GDM1 (cell line): ENCODE data around the gene ADCY1.

Experiments
- DNase-seq: peaks from one replicate; lab custom pipeline; 2025; lab: John Stamatoyannopoulos, UW

Gene ADCY1

DNA sequence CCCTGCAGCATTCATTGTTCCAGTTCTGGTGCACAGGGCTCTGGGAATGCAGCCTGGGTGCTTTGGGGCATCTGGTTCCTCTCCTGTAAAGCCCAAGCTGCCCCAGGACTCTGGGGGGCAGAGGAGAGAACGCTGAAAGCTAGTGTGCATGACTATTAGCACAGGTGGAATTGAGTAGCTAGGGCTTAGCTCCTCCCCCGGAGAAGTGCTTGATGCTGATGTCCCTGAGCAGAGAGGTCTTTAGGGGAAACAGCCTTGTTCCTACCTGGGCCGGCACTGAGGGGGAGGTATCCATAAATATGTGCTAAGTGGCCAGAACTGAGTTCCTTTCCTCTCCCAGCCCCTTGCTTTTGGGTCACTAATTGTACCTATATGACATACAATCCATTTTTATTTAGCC, 3.9 kb downstream of the ADCY1 start:
- DNase-seq, result no peak

- DNase-seq, result no peak
Measured at GRCh38 chr7:45578467-45578866, 4.3 kb downstream of the ADCY1 start.

DNA sequence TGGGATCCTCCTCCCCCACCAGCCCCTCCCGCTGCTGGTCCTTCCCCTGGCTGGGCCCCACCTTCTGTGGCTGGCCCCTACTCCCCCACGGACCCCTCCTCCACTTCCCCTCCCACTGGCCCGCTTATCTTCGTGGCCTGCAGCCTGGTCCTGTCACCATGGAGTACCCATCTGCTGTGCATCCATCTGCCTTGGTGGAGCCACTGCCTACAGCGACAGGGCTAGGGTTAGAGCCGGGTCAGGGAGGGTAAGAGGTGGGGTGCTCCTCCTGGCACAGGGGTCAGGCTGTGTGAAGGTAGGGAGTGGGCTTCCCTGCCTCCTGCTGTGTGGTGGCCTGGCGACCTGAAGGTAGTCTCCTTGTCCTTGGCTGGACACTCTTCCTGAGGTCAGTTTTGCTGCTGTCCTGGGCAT, 5.2 kb downstream of the ADCY1 start:
- no peak for DNase-seq

DNA sequence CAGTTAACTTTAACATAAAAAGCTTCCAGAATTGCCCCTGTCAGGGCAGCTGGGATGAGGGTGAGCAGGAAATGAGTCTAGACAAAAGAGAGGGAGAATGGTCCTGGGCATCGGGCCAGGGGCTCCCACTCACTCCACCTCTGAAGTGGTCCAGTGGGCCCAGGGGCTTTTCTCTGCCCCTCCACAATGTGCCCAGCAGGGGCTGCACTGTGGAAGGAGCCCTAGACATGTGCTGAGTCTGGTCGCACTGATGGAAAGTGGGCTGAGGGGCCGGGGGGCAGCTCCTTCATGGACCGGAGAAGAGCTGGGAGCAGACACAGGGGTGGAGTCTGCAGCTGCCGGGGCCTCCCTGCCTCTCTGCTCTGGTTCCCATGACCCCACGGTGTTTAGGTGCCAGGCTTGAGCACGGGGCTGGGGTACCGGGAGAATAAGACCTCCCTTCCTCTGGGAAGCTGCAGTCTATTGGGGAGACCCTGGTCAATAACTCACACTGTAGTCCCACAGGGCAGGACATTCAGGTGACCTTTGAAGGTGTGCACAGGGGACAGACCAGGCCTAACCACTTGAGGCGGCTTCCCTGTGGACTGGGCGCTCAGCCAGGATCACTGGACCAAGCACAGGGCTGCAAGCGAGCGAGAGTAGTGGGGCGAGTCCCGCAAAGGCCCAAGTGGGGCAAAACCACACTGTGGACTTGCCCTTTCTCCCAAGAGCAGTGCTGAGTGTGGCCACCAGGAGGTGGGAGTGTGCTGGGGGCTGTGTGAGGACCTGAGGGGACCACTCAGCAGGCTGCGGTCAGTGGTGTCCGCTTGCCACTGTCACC, 6.1 kb downstream of the ADCY1 start:
- DNase-seq, result no peak

DNA sequence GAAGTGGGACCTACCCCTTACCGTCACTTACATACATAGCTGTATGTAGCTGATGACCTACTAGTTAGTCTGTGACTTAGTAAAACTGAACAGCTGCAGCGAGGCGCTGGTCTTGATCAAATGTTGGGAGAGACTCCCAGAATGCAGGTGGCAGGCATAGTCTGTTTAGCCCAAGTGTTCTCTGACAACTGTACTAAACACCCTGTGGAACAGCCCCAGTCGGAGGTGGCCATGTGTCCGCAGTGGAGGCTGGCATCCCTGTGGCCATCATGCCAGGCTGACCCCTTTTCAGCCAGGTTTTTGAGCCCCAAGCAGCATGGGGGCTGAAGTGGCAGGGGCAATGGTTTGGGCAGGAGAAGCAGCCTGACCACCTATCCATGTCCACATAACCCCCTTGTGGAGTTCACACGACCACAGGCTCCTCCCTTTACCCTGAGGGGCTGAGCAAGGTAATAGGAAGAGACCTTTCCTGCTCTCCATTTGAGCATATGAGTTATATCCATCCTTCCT, 7.2 kb downstream of the ADCY1 start:
- no peak for DNase-seq

GRCh38 chr7:45582136-45582749, 8.1 kb downstream of the ADCY1 start:
- DNase-seq, result no peak

GRCh38 chr7:45582868-45583277, 8.7 kb downstream of the ADCY1 start:
- DNase-seq, result no peak

GRCh38 chr7:45583296-45583695, 9.1 kb downstream of the ADCY1 start:
- DNase-seq, result no peak

- no peak for DNase-seq
Measured at GRCh38 chr7:45584261-45585210, 10.4 kb downstream of the ADCY1 start.

- DNase-seq, result no peak
Measured at GRCh38 chr7:45585628-45586027, 11.5 kb downstream of the ADCY1 start.

- DNase-seq, result no peak
Measured at GRCh38 chr7:45586542-45587520, 12.7 kb downstream of the ADCY1 start.

- no peak for DNase-seq
Measured at GRCh38 chr7:45588466-45588865, 14.3 kb downstream of the ADCY1 start.

DNA sequence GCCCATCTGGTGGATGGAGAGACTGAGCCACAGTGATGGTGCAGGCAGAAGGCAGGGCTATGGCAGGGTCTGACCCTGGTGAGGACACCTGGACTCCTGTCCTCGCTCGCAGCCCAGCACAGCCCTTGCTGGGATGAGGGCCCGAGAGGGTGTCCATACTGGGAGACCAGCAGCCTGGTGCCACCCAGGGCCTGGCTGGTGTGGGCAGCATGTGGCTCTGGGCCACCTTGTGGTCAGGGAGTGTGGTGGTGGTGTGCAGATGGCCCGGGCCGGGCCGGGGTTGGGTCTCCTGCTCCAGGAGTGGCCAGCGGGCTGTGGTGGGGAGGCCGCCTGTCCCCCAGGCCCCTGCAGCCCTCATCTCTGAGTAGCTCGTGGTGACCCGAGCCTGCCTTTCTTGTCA, 14.9 kb downstream of the ADCY1 start:
- DNase-seq, result no peak

DNA sequence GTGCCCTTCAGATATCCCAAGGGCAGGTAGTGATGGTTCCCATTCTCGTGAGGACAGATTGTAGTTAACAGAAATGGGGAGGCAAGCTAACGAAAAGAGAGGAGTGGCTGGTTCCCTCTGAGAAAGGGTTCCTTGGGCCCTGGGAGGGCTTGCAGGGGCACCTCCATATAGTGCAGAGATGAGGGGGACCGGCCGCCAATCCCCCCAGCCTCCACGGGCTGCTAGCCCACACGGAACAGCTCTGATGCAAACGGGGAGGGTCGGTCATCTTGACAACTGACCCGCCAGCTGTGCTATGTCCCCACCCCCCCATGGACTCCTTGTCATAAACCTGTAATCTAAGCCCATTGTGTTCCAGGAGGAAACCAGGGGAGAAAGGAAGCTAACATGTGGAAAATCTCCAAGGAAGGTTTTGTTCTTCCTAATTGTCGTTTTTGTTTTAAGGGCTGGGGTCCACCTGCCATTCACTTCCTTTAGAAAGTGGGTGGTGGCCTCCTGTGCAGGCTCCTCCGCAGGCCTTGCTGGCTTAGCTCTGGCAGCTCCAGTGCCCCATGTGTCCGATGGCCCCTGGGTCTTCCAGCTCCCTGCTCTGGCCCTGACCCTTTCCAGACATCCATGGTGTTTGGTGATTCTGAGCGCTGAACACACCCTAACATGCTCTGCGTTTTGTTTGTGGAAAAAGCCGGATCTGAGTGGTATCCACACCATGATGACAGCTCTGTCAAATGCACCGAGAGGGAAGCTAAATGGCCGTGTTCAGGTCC, 15.9 kb downstream of the ADCY1 start:
- DNase-seq, result no peak

GRCh38 chr7:45590679-45591057, 16.5 kb downstream of the ADCY1 start:
- DNase-seq, result no peak

DNA sequence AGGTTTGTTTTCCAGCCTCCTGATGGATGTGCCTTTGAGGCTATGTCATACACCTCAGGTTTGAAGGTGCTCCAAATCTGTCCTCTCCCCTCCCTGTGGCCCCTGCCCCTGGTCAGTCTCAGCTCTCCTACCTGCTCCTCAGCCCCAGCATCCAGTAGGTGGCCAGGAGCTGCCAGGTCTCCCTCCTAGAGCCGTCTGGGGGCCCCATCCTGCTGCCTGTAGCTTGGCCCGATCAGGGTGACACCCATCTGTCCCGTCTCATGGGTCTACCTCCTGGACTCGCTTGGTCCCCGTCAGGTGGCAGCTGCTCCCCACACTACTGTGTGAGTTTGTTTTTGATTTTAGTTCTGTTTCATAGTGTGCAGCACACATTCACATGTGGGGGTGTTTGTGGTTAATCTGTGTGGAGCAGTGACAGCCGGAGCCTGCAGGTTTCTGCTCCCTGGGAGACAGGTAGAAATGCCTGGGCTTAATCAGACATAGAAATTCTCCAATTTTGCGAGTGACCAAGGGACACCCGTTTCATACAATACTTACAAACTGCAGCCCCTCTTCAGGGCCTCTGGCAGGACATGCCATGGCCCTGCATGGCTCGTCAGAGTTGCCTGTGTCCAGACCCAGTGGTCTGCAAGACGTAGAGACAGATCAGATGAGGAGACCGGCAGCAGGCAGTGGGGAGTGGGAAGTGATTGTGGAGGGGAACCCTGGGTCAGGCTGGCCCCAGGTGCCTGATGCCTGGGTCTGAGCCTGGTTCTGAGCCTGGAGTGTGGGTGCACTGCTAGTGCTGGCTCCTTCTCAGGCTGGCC, 17.1 kb downstream of the ADCY1 start:
- no peak for DNase-seq

DNA sequence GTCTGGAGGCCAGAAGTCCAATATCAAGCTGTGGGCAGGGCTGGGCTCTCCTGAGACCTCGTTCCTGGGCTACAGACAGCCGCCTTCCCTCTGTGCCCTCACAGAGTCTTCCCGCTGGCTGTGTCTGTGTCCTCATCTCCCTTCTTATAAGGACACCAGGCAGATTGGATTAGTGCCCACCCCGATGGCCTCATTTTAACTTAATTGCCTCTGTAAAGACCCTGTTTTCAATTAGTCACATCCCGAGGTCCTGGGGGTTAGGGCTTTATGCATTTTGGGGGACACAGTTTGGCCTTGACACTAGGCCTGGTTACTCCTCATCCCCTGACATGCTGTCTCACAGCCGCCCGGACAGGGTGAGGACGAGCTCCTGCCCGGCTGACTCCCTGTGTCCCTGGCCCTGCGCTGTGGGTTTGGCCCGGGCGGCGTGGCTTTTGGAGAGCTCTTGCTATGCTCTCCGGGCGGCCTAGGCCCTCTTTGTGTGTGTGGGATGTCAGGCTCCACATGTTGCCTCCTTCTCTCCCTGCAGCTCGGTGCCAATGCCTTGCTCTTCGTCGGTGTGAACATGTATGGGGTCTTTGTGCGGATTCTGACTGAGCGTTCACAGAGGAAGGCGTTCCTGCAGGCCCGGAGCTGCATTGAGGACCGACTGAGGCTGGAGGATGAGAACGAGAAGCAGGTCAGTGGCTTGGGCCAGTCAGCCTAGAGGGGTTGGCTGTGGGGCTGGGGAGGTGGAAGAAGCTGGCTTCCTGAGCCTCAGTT, 18.2 kb downstream of the ADCY1 start:
- DNase-seq, result no peak

DNA sequence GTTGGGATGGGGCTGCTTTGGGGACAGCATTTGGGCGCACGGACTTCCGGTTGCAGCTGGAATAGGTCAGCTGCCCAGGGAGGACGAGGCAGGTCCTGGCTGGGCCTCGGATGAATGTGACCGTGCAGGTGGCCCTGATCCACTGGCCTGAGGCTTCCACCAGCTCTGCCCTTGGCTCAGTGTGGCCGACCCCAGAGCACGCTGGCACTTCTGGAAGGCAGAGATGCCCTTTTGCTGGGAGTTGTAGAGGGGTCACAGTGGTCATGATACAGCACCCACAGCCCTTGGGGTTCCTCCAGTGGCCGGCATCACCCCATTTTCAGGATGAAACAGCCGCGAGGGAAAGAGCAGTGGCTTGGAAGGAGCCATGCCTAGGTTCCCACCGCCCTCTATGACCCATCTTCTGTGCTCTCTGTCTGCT, 19.0 kb downstream of the ADCY1 start:
- DNase-seq, result no peak

GRCh38 chr7:45593877-45594276, 19.7 kb downstream of the ADCY1 start:
- no peak for DNase-seq
